Prostate gland (tissue), 2 donors: ENCODE data around the gene TIRAP.

Experiments used
- POLR2A ChIP-seq: fragments of 450-650 bp; IDR thresholded peaks from one replicate; pipeline ENCODE4 v1.6.1; 2016; ENCODE audit warnings: antibody characterized with exemption, mild to moderate bottlenecking
- POLR2AphosphoS5 ChIP-seq: sonication (generic); formaldehyde crosslinking; IDR thresholded peaks from one replicate; pipeline ENCODE4 v1.6.1; 2017; ENCODE audit warnings: antibody characterized with exemption
- TF ChIP-seq, protein P1 (sequence below), 4 experiments: fragments of 200-600 bp in 2 of 4; fragments of 450-650 bp in 2 of 4; sonication (generic) in 2 of 4; IDR thresholded peaks; 1 replicate in 3 of 4; 2 replicates in 1 of 4; pipeline ENCODE4 v1.5.1; 2016 to 2019; ENCODE audit warnings: antibody characterized with exemption in 4 of 4, mild to moderate bottlenecking in 2 of 4, moderate library complexity in 2 of 4

GRCh38 chr11:126268361-126268707 is 14.6 kb upstream of the TIRAP start:
- TF ChIP-seq, protein P1, sequence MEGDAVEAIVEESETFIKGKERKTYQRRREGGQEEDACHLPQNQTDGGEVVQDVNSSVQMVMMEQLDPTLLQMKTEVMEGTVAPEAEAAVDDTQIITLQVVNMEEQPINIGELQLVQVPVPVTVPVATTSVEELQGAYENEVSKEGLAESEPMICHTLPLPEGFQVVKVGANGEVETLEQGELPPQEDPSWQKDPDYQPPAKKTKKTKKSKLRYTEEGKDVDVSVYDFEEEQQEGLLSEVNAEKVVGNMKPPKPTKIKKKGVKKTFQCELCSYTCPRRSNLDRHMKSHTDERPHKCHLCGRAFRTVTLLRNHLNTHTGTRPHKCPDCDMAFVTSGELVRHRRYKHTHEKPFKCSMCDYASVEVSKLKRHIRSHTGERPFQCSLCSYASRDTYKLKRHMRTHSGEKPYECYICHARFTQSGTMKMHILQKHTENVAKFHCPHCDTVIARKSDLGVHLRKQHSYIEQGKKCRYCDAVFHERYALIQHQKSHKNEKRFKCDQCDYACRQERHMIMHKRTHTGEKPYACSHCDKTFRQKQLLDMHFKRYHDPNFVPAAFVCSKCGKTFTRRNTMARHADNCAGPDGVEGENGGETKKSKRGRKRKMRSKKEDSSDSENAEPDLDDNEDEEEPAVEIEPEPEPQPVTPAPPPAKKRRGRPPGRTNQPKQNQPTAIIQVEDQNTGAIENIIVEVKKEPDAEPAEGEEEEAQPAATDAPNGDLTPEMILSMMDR (IDR thresholded peaks at IDR 0.05) = no peak
- TF ChIP-seq POLR2A (no peak), POLR2AphosphoS5 (no peak)
